HEK293T (cell line): ENCODE measurements around the gene ATF6B.

ENCODE experiments used
- CTCF ChIA-PET: fragments of 350-600 bp; formaldehyde crosslinking; extraction: SDS; loops from one replicate; lab custom pipeline; 2021; ENCODE audit warnings: antibody characterized with exemption, inconsistent platforms; lab: Yijun Ruan, JAX
- POLR2A ChIA-PET: fragments of 350-600 bp; formaldehyde crosslinking; extraction: SDS; loops from one replicate; lab custom pipeline; 2020; ENCODE audit warnings: antibody characterized with exemption, inconsistent platforms; lab: Yijun Ruan, JAX
- DNase-seq: peaks from one replicate; pipeline ENCODE4 v3.0.0; 2012; ENCODE audit warnings: mixed read lengths; ENCODE audit errors: extremely low spot score
- ARNT ChIP-seq: fragments of 450-650 bp; IDR thresholded peaks from 2 replicates; pipeline ENCODE4 v1.6.1; 2017; ENCODE audit warnings: mild to moderate bottlenecking
- BHLHE40 ChIP-seq: fragments of 450-650 bp; IDR thresholded peaks from 2 replicates; pipeline ENCODE4 v1.6.1; 2016; ENCODE audit warnings: mild to moderate bottlenecking, moderate library complexity, borderline replicate concordance
- CTBP1 ChIP-seq: fragments of 450-650 bp; IDR thresholded peaks from 2 replicates; pipeline ENCODE4 v1.6.1; 2016; ENCODE audit warnings: borderline replicate concordance
- ELF4 ChIP-seq: fragments of 450-650 bp; IDR thresholded peaks from 2 replicates; pipeline ENCODE4 v1.6.1; 2017; ENCODE audit warnings: antibody characterized with exemption
- FOXA1 ChIP-seq: fragments of 450-650 bp; IDR thresholded peaks from 2 replicates; pipeline ENCODE4 v1.6.1; 2016; ENCODE audit warnings: mild to moderate bottlenecking
- FOXK2 ChIP-seq: fragments of 450-650 bp; IDR thresholded peaks from 2 replicates; pipeline ENCODE4 v1.6.1; 2016; ENCODE audit warnings: mild to moderate bottlenecking
- FOXM1 ChIP-seq: fragments of 450-650 bp; IDR thresholded peaks from 2 replicates; pipeline ENCODE4 v1.6.1; 2017; ENCODE audit warnings: mild to moderate bottlenecking, borderline replicate concordance
- HDGF ChIP-seq: fragments of 450-650 bp; IDR thresholded peaks from 2 replicates; pipeline ENCODE4 v1.6.1; 2017; ENCODE audit warnings: antibody characterized with exemption, borderline replicate concordance
- L3MBTL2 ChIP-seq: fragments of 450-650 bp; conservative IDR thresholded peaks from 2 replicates; pipeline ENCODE4 v1.6.1; 2016; ENCODE audit warnings: mild to moderate bottlenecking
- LEF1 ChIP-seq: fragments of 450-650 bp; IDR thresholded peaks from 2 replicates; pipeline ENCODE4 v1.6.1; 2017; ENCODE audit warnings: mild to moderate bottlenecking, borderline replicate concordance
- NFRKB ChIP-seq: fragments of 450-650 bp; IDR thresholded peaks from 2 replicates; pipeline ENCODE4 v1.6.1; 2016; ENCODE audit warnings: mild to moderate bottlenecking, moderate library complexity
- PKNOX1 ChIP-seq: fragments of 450-650 bp; IDR thresholded peaks from 2 replicates; pipeline ENCODE4 v1.6.1; 2016
- SP1 ChIP-seq: fragments of 450-650 bp; IDR thresholded peaks from 2 replicates; pipeline ENCODE4 v1.6.1; 2017
- SUZ12 ChIP-seq: fragments of 450-650 bp; IDR thresholded peaks from 2 replicates; pipeline ENCODE4 v1.6.1; 2016; ENCODE audit warnings: mild to moderate bottlenecking
- TARDBP ChIP-seq: fragments of 450-650 bp; IDR thresholded peaks from 2 replicates; pipeline ENCODE4 v1.6.1; 2016
- ZNF384 ChIP-seq: fragments of 450-650 bp; IDR thresholded peaks from 2 replicates; pipeline ENCODE4 v1.6.1; 2016

ATF6B gene

GRCh38 chr6:32076321-32076809 is 51.7 kb downstream of the ATF6B start:
- POLR2A ChIA-PET, result interaction anchor here (1.5 kb wide), 1 partner anchor 13 kb away, joined by 4 read pairs; no protein-coding TSS in a partner anchor
- CTCF ChIA-PET, result interaction anchor here (0.6 to 1.0 kb wide), 3 partner anchors 12 to 43 kb away, joined by 3 read pairs; no protein-coding TSS in a partner anchor
- DNase-seq, result no peak
- TF ChIP-seq FOXK2 (no peak), ARNT (no peak), SP1 (no peak), FOXA1 (no peak)

DNA sequence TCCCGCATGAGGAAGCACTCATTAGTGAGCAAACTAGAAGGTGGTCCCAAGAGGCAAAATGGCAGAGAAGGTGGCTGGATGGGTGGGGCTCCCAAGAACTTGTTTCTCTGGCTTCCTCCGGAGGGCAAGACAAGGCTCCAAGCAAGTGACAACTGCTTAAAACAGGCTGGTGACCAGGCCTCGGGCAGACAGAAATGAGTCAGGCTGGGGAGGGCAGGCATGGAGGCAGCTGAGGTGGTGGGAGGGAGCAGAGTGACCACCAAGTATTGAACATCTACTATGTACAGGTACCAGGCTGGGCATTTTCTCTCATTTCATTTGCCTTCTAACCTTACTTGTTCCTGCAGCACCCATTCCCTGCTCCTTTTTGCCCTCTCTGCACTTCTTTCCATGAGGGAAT is 52.3 kb downstream of the ATF6B start:
- POLR2A ChIA-PET, result interaction anchor here (1.5 kb wide), 1 partner anchor 12 kb away, joined by 4 read pairs; no protein-coding TSS in a partner anchor
- DNase-seq, result no peak
- CTCF ChIA-PET, result interaction anchor here (0.5 to 1.0 kb wide), 3 partner anchors 12 to 150 kb away, joined by 3 read pairs; no protein-coding TSS in a partner anchor
- TF ChIP-seq SUZ12 (no peak), BHLHE40 (no peak), SP1 (no peak), NFRKB (no peak), TARDBP (no peak), FOXA1 (no peak), CTBP1 (no peak), ELF4 (no peak), FOXM1 (no peak), ZNF384 (no peak), LEF1 (no peak), HDGF (no peak), FOXK2 (no peak), L3MBTL2 (no peak)

- POLR2A ChIA-PET, result no interaction called here
- CTCF ChIA-PET, result interaction anchor here (0.5 kb wide), 1 partner anchor 151 kb away, joined by 3 read pairs; no protein-coding TSS in a partner anchor
- TF ChIP-seq FOXK2, result no peak
- TF ChIP-seq HDGF, result no peak
- TF ChIP-seq L3MBTL2, result no peak
- no peak for TF ChIP-seq NFRKB
- no peak for TF ChIP-seq SP1
- TF ChIP-seq SUZ12, result no peak
- no peak for TF ChIP-seq LEF1
- DNase-seq, result no peak
Measured at GRCh38 chr6:32074996-32075532, 53.0 kb downstream of the ATF6B start.

- ChIA-PET POLR2A (no interaction called here), CTCF (no interaction called here)
- no peak for DNase-seq
- TF ChIP-seq ELF4 (no peak), SUZ12 (no peak), TARDBP (no peak), ZNF384 (no peak), NFRKB (no peak), FOXA1 (no peak), L3MBTL2 (no peak), PKNOX1 (no peak), ARNT (no peak), BHLHE40 (no peak), HDGF (no peak), SP1 (no peak)
Measured at GRCh38 chr6:32073613-32074012, 54.4 kb downstream of the ATF6B start.

DNA sequence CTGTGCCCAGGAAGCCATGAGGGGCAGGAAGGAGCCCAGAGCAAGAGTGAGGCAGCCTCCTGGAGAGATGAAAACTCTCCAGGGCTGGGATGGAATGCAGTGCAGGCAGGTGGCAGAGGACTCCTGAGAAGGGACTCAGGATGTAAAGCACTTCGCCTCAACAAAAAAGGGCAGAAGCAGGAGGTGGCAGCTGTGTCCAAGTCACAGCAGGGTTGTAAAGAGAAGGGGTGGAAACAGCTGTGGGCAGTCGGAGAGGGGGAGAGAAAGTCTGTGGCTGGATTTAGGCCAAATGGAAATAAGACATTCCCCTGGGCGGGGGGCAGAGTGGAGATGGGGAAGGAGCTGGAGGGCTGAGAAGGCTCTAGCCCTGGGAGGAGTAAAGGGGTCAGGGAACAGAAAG is 54.9 kb downstream of the ATF6B start:
- POLR2A ChIA-PET, result no interaction called here
- no peak for TF ChIP-seq SP1
- no peak for TF ChIP-seq LEF1
- TF ChIP-seq CTBP1, result no peak
- no peak for TF ChIP-seq ARNT
- no peak for TF ChIP-seq ELF4
- no peak for TF ChIP-seq L3MBTL2
- TF ChIP-seq SUZ12, result no peak
- no peak for TF ChIP-seq NFRKB
- no peak for TF ChIP-seq FOXA1
- no peak for TF ChIP-seq PKNOX1
- TF ChIP-seq FOXM1, result no peak
- TF ChIP-seq BHLHE40, result no peak
- no peak for DNase-seq
- CTCF ChIA-PET, result no interaction called here

- DNase-seq, result no peak
- POLR2A ChIA-PET, result no interaction called here
- TF ChIP-seq FOXM1 (no peak), BHLHE40 (no peak), HDGF (no peak), FOXA1 (no peak), PKNOX1 (no peak), ZNF384 (no peak), ARNT (no peak), L3MBTL2 (no peak), CTBP1 (no peak), TARDBP (no peak), FOXK2 (no peak), LEF1 (no peak), SUZ12 (no peak), NFRKB (no peak)
- CTCF ChIA-PET, result no interaction called here
Measured at GRCh38 chr6:32070814-32071543, 57.1 kb downstream of the ATF6B start.
